Pancreas (tissue), 10 donors: ENCODE data around the gene MLF1. TPM values are rescaled to one million over a fixed set of nuclear protein-coding genes. Genes with fewer than 3 reads are reported as not detected.

ENCODE experiments used
- ATAC-seq, 4 donors: fragments of 200-7000 bp; cut with Tn5 transposase; one replicate each; pipeline versions ENCODE4 v1.8.0 to v1.9.1; 2020; ENCODE audit warnings: mild to moderate bottlenecking in 4 of 4, moderate library complexity in 4 of 4
- DNase-seq, 6 donors: peaks; one replicate each; pipeline ENCODE4 v3.0.0-alpha.2; 2020
- FAIRE-seq: peaks from 2 replicates; lab custom pipeline; 2012; peaks lifted over from hg19 to GRCh38; lab: Jason Lieb, UNC
- H3K27ac ChIP-seq, 4 donors: fragments of 200-600 bp; sonication (generic); 1 replicate in 3 of 4; 2 replicates in 1 of 4; pipeline versions ENCODE4 v1.5.0 to v1.8.0; 2020
- H3K27me3 ChIP-seq, 4 donors: fragments of 200-600 bp; one replicate each; pipeline ENCODE4 v1.8.0; 2021
- H3K36me3 ChIP-seq, 3 donors: fragments of 200-600 bp; sonication (generic) in 1 of 3; one replicate each; pipeline versions ENCODE4 v1.5.0 to v1.8.0; 2020 to 2021
- H3K4me1 ChIP-seq, 3 donors: fragments of 200-600 bp; one replicate each; pipeline ENCODE4 v1.8.0; 2021
- H3K4me3 ChIP-seq, 4 donors: fragments of 200-600 bp; sonication (generic) in 2 of 4; one replicate each; pipeline versions ENCODE4 v1.5.0 to v1.8.0; 2020 to 2021
- H3K9me3 ChIP-seq, 4 donors: fragments of 200-600 bp; one replicate each; pipeline ENCODE4 v1.8.0; 2021
- CTCF ChIP-seq, 4 donors: fragments of 200-600 bp; sonication (generic) in 3 of 4; IDR thresholded peaks; one replicate each; pipeline versions ENCODE4 v1.5.0 to v1.8.0; 2021; ENCODE audit warnings: antibody characterized with exemption in 4 of 4
- WGBS, 2 donors: extraction: QIAGEN DNeasy Blood & Tissue Kit; methylation state at CpG; one replicate each; pipeline ENCODE4 v1.1.7; 2013; 5-methylcytosine and 5-hydroxymethylcytosine counted together
- intact Hi-C, 3 donors: fragments of 100-400 bp; cut with DNase I; formaldehyde crosslinking; loops; one replicate each; pipeline versions ENCODE4 v1.11.1 to v1.14.2; 2022
- polyA plus RNA-seq, 2 donors: library from polyadenylated mRNA; stranded (reverse); fragments of 200-250 nt; gene quantifications; one replicate each; pipeline ENCODE4 v1.2.3, GENCODE V29; 2013
- total RNA-seq, 6 donors: library from RNA; stranded (reverse); fragmentation: NEBNext Ultra II Directional in 4 of 6; extraction: Animal tissue kit (Norgen Biotek cat#: 25700) in 4 of 6; gene quantifications; one replicate each; pipeline versions ENCODE4 v1.2.1 to v1.2.4, GENCODE V29; 2021 to 2023
- donor health status: healthy with polysubstance abuse.
- donor health status: DM: no; HTN: no; CAD: no; lungs with moderate emphysema.
- donor health status: DM: no; HTN: no; CAD: no.
- donor health status: control.
- donor health status: control.
- donor health status: Bipolar disorder and iron deficiency.
- donor health status: DM: yes; HTN: yes; CAD: no.
- donor health status: DM: no; HTN: no; CAD: no.
- donor health status: DM: no; HTN: no; CAD: no.
- donor health status: DM: yes; HTN: yes; CAD: no.

The MLF1 gene
- total and polyA plus RNA-seq, 8 donors: 1.2 to 12.0 (median 3.6) TPM

GRCh38 chr3:158642474-158643210 lies 71.6 kb downstream of the MLF1 start:
- no peaks in the 10 kb centered on the region for H3K9me3 ChIP-seq
- WGBS, 2 donors: 76% methylated on average over 6 of the region's 6 CpGs

GRCh38 chr3:158644345-158644908 lies 73.4 kb downstream of the MLF1 start, which contains the start of gene GFM1:
TSS of gene GFM1 (plus strand) at chr3:158644527. CDS start at chr3:158644635, 108 bp downstream.
- Histone ChIP-seq H3K9me3 (no peaks in the 10 kb centered on the region), H3K27me3 (no peaks in the 10 kb centered on the region), H3K27ac (peak within 1 kb of the TSS; percentile 59 to 73 (median 69)), H3K4me1 (peaks cover 4 to 6% (median 5%) of the 10 kb centered on the region in 3 donors), H3K36me3 (no peaks in the 10 kb centered on the region), H3K4me3 (peak within 1 kb of the TSS; percentile 72 to 90 (median 78))
- intact Hi-C loops: no loop called here
- whole genome bisulfite sequencing, 2 donors: 0% methylated on average over 42 of the region's 42 CpGs
- FAIRE-seq (peak; percentile 60), DNase-seq (peak; percentile 85 to 92 (median 90)), ATAC-seq (peak; percentile 99 to 100 (median 99))
- TF ChIP-seq CTCF (IDR thresholded peaks at IDR 0.05): peak; percentile 50 to 88 (median 64)

More at GRCh38 chr3:158642474-158643210, 71.6 kb downstream of the MLF1 start:
- DNase-seq: no peak
- H3K36me3 ChIP-seq: no peaks in the 10 kb centered on the region
- no peak for FAIRE-seq
- TF ChIP-seq CTCF (IDR thresholded peaks at IDR 0.05): no peak
- intact Hi-C loops: no loop called here
- no peaks in the 10 kb centered on the region for H3K27me3 ChIP-seq
- H3K4me1 ChIP-seq: peaks cover 4 to 6% (median 5%) of the 10 kb centered on the region in 3 donors
- no peak for ATAC-seq
- no peak overlapping the region for H3K4me3 ChIP-seq
- H3K27ac ChIP-seq: no peak overlapping the region

- H3K27me3 ChIP-seq: no peaks in the 10 kb centered on the region
- no peak overlapping the region for H3K4me3 ChIP-seq
- intact Hi-C loops: no loop called here
- peaks cover 0 to 14% (median 0%) of the 10 kb centered on the region in 3 donors for H3K36me3 ChIP-seq
- no peak overlapping the region for H3K27ac ChIP-seq
- H3K4me1 ChIP-seq: peaks cover 4 to 6% (median 5%) of the 10 kb centered on the region in 3 donors
- ATAC-seq: no peak
- no peak for TF ChIP-seq CTCF (IDR thresholded peaks at IDR 0.05)
- FAIRE-seq: no peak
- H3K9me3 ChIP-seq: no peaks in the 10 kb centered on the region
- DNase-seq: no peak
- 65 to 73% methylated on average over 4 of the region's 4 CpGs for WGBS, 2 donors
Observed at GRCh38 chr3:158649791-158650190, 78.8 kb downstream of the MLF1 start.

- no peaks in the 10 kb centered on the region for H3K27me3 ChIP-seq
- H3K4me3 ChIP-seq: no peak overlapping the region
- FAIRE-seq: no peak
- no peaks in the 10 kb centered on the region for H3K9me3 ChIP-seq
- ATAC-seq: no peak
- H3K36me3 ChIP-seq: peaks cover 0 to 25% (median 0%) of the 10 kb centered on the region in 3 donors
- no peak for TF ChIP-seq CTCF (IDR thresholded peaks at IDR 0.05)
- H3K4me1 ChIP-seq: no peaks in the 10 kb centered on the region
- WGBS, 2 donors: 84 to 89% methylated on average over 2 of the region's 2 CpGs
- no peak overlapping the region for H3K27ac ChIP-seq
- intact Hi-C loops: no loop called here
- DNase-seq: no peak
Observed at GRCh38 chr3:158651192-158651591, 80.2 kb downstream of the MLF1 start.
